ENCODE data around the gene LRRC74A.

GRCh38 chr14:76842414-76842813, 16.2 kb downstream of the LRRC74A start:
- TF ChIP-seq CTCF (IDR thresholded peaks at IDR 0.05) = no peak
- no peak for TF ChIP-seq CHD2 (IDR thresholded peaks at IDR 0.05; ENCODE audit: low read length, partially characterized antibody)
- no peak for TF ChIP-seq PBX3 (IDR thresholded peaks at IDR 0.05)
- no peak for TF ChIP-seq ELF1 (IDR thresholded peaks at IDR 0.05)
- no peak for TF ChIP-seq ZBTB33 (IDR thresholded peaks at IDR 0.05; ENCODE audit: borderline replicate concordance, low read depth)
- TF ChIP-seq NRF1 (IDR thresholded peaks at IDR 0.05; ENCODE audit: low read depth, low read length) = no peak
- no peak for TF ChIP-seq EP300 (IDR thresholded peaks at IDR 0.05; ENCODE audit: borderline replicate concordance in 1 of 2, low read depth in 1 of 2, low read length in 1 of 2)
- TF ChIP-seq NFIC (IDR thresholded peaks at IDR 0.05; ENCODE audit: borderline replicate concordance) = no peak
- no peak for TF ChIP-seq RFX5 (IDR thresholded peaks at IDR 0.05; ENCODE audit: low read length)

Data from SK-N-SH (cell line).